Hepatic stellate cell (primary cell): Measurements from ENCODE around the gene NCCRP1.

Source experiments
- DNase-seq: peaks from one replicate; pipeline ENCODE4 v3.0.0; 2011; ENCODE audit warnings: low spot score

Gene NCCRP1

DNA sequence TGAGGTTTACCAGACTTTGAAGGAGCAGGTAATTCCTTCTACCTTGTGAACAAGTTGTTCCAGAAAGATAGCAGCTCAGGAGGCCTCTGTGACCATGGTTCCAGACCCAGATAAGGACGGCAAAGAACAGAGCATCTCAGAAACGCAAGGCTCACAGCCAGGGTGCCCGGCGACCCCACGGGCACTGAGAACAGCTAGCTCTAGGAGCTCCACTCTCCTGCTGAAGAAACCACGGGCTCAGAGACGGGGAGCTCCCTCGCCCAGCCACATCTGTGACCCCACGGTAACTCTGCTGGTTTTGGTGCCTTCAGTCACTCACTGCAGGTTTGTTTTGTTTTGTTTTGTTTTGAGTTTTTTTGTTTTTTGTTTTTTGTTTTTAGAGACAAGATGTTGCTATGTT is 16.0 kb upstream of the NCCRP1 start:
- DNase-seq: no peak

DNA sequence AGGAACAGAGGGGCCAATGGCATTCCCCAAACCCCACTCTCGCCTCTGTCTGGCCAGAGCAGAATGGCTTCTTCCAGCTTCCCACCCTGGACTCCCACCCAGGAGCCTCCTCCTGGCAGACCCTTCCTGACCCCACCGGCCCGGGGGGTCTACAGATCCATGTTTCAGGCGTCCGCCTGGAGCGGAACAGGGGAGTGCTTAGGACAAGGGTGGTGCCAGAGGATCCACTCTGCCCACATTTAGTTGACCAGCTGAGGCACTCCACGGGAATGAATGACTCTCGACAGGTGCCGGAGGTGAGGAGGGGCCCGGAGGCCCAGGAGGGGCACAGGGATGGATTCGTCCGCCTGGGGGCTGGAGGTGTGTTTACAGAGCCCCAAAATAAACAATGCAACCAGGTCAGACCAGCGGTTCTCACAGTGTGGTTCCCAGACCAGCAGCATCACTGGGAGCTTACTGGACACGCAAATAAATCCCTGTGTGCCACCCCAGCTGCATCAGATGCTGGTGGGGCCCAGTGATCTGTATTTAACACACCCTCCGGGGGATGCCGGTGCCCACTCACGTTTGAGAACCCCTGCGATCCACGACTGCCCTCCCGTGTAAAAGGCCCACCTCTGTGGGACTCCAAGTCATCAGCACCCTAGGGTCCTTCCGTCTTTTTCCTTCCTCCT is 15.1 kb upstream of the NCCRP1 start:
- DNase-seq: no peak

DNA sequence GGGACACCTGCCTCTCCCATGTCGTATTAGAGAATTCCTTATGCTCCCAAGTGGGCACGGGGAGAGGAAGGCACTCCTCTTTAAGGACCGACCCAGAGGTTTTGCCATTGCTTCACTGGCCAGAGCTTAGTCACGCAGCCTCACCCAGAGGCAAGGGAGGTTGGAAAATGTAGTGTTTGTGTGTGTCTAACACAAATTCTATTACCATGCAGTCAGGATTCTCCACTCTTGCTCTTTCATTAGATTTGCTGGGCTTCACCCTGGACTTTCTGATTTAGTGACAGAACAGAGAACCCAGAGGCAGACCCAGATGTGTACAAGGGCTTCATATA is 14.6 kb upstream of the NCCRP1 start:
- DNase-seq: no peak

DNA sequence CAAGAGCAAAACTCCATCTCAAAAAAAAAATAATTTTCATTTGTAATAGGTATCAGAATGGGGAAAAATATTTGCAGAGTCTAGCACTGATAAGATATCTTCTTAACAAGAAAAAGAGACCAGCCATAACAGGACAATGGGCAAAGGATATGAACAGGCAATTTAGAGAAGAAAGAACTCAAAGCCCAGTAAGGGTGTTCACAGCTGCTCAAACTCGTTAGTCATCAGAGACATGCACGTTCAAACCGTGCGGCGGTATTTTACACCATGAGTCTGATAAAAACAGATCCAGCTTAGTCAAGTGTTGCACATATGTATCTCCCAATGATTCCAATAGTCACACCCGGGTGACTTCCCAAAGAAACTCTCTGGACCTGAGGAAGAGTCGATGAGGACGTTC is 13.7 kb upstream of the NCCRP1 start:
- DNase-seq: no peak

DNA sequence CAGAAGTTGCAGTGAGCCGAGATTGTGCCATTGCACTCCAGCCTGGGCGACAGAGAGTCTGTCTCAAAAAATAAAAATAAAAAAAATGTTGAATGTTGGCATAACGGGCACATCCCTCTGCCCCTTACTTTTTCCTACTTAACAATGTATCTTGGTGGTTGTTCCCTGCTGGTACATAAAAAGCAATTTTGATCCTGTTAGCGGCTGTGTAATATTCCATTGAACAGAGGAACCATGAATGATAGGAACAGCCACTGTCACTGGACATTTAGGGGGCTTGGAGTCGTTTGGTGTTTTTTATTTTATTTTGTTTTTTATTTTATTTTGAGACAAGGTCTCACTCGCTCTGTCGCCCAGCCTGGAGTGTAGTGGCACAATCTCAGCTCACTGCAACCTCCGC is 10.4 kb upstream of the NCCRP1 start:
- DNase-seq: no peak

DNA sequence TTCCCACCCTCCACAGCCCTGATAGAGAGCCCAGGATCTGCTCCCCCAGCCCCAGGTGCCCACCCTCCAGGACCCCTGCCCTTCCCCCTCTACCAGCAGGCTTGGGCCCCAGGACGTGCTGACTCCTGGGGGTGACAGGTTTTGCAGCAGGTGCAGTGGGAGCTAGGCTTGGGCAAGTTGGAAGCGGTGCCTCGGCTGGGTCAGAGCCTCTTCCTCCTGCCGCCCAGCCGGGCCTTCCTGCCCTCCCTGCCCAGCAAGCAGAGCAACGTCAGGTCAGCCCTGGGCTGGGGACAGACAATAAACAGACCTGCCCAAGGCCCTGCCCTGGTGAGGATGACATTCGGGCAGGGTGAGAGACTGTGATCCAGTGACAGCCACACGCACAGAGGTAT is 9.2 kb upstream of the NCCRP1 start:
- no peak for DNase-seq

DNA sequence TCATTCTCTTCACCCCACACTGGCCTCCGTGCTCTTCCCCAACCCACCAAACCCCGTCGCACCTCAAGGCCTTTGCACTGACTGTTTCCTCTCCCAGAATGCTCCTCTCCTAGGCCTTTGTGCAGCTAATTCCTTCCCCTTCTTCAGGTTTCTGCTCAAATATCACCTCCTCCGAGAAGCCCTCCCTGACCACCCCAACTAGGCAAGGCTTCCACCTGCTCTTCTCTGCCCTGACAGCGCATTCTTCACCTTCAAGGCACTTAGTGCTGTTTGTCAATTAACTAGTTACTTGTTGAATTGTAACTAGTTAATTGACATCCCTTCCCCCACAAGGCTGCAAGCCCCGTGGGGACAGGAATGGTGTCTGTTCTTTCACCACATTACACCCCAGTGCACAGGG is 7.8 kb upstream of the NCCRP1 start:
- no peak for DNase-seq

DNA sequence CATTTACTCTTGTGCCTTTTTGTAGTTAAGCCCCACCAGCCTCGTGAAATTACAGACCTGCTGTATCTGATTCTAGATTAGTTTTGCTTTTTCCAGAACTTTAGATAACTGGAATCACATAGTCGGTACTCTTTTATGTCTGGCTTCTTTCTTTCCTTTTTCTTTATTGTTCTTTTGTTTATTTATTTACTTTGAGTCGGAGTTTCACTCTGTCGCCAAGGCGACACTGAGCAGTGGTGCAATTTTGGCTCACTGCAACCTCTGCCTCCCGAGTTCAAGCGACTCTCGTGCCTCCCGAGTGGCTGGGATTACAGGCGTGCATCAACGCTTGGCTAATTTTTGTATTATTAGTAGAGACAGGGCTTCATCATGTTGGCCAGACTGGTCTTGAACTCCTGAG is 6.0 kb upstream of the NCCRP1 start:
- no peak for DNase-seq

DNA sequence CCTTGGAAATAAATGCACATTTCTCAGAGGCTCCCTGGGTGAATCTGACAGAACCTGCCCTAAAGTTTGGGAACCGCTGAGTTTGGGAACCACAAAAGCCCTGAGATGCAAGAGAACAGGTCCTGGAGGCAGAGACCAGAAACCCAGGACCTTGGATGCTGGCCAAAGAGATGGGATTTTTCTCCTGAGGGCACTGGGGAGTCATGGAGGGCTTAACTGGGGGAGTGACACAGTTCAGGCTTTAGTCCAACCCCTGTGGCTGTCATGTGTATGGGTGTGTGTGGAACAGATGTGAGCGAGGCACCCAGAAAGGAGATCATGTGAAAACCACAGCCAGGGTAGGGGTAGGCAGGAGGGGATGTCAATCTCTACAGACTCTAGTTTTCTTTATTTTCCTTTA is 3.9 kb upstream of the NCCRP1 start:
- DNase-seq: no peak

DNA sequence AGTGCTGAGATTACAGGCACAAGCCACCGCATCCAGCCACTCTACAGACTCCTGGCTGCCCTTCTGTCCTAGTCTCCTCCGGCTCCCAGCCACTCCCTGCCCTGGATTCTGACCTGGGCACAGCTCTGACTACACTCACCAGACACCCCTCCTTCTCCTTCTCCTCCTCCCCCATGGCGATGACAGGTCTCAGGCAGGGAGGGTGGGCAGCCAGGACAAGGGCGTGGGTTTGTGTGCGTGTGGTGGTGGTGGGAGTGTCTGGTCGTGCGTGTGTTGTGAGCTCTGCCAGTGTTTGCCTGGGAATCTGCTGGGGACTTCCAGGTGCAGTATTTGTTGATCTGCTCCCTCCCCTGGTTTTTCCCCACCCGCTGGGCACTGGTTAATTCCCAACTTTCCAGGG is 3.0 kb upstream of the NCCRP1 start:
- DNase-seq: no peak

DNA sequence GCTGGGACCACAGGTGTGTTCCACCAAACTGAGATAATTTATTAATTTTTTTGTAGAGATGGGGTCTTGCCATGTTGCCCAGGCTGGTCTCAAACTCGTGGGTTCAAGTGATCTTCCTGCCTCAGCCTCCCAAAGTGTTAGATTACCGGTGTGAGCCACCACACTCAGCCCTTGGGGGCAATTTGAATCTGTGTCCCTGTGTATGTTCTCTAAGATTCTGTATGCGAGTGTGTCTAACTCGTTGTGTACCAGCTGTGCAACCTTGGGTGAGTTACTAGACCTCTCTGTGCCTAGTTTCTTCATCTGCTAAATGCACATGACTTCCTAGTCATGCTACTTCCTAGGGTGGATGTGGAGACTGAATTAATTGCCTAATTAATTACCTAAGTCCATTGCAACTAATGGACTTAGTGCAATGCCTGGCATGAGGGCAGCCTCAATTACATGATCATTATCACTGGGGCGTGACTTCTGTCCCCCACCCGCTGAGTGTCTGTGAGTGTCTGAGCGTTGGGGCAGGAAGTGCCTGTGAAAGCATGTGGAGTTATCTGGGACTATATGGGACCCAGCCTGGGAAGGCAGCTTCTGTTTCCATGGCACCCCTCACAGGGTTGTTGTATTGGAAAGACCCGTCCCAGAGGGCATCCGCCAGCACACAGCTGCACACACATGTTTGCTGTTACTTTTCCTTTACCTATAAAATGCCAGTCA is 1.8 kb upstream of the NCCRP1 start:
- no peak for DNase-seq

DNA sequence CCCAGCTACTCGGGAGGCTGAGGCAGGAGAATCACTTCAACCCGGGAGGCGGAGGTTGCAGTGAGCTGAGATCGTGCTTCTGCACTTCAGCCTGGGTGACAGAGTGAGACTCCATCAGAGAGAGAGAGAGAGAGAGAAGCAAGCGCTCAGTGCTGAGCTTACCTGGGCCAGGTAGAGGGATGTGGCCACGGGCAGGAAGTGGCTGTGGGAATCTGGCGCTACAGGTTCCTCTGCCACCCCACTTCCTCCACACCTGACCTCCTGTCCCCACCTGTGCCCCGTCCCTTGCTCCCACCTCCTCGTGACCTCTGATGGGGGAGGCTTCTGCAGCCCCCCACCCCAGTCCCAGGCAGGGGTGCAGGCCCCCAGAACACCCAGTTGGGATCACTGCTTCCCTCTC is 1.0 kb upstream of the NCCRP1 start:
- DNase-seq: no peak

DNA sequence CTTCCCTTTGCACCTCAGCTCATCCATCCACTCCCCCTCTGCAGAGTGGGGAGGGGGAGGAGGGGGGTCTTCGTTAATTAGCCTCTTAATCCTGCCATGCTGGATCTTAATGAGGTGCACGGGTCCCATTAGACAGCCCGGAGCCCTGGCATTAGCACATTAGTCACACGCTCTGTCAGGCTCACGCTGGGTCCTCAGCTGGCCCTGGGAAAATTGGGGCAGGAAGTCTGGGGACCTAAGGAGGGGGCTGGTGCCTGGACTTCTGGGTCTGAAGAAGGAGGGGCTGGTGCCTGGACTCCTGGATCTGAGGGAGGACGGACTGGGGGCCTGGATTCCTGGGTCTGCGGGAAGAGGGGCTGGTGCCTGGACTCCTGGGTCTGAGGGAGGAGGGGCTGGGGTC is 444 bp upstream of the NCCRP1 start:
- DNase-seq: no peak

DNA sequence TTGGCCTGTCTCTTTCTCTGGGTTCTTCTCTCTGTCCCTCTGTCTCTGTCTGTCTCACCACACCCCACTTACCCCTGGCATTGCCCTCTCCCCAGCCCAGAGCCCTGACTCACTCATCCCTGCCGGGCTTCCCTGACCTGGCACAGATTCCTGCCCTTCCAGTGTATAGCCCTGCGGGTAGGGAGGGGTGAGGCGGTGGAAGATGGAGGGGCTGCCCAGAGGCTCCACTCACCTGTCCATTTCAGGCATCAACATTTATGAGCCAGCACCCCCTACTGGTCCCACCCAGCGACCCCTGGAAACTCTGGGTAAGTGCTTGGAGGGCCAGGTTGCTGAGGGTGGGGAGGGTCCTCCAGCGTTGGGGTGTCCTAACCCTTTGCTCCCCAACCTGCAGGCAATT is 1.0 kb downstream of the NCCRP1 start:
- DNase-seq: no peak

DNA sequence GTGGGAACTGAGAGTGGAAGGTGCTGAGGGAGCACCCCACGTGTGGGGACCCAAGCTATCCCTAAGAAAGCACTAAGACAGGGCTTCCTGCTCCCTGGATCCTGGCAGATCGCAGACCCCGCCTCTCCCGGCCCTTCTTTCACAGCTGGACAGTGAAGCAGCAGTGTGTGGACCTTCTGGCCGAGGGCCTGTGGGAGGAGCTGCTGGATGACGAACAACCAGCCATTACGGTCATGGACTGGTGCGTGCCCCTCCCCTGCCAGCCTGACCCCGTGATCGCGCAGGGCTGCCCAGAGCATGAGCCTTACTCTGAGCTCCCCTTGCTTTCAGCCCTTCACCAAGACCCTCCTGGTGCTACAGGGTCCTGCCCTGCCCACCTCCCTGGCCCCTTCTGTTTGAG is 2.3 kb downstream of the NCCRP1 start:
- peak; percentile 62 for DNase-seq

DNA sequence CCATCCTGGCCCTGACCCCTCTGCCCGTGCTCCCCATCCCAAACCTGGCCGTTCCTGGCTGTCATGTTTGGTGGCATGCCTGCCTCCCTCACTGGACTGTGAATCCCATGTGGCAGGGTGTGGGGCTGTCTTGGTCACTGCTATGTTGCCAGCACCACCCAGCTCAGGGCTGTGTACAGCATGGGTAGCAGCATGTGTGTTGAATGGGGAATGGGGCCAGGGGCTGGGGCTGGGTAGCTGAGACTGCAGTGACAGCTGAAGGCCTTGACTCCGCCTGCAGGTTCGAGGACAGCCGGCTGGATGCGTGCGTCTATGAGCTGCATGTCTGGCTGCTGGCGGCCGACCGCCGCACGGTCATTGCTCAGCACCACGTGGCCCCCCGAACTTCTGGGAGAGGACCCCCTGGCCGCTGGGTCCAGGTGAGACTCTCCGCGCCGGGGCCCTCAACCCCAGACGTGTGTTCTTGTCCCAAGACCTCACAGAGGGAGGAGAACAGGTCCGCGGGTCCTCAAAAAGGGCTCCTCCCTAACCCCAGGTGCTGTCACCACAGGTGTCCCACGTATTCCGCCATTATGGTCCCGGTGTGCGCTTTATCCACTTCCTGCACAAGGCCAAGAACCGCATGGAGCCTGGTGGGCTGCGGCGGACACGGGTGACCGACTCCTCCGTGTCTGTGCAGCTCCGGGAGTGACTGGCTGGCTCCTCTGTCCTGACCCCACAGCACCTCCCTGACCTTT is 3.5 kb downstream of the NCCRP1 start:
- no peak for DNase-seq

DNA sequence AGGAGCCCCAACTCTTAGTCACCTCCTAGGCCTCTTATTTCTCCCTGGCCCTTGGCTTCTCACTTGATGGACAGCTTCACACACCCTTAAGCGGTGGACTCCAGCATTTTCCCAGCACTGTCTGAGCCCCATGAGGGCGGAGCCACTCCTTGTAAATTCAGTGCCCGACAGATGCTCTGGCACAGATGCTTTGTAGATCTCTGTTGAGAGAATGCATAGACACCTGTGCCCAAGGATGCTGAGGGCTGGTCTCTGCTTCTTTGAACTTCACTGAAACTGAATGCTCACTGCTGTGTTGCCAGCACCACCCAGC is 4.0 kb downstream of the NCCRP1 start:
- DNase-seq: no peak

DNA sequence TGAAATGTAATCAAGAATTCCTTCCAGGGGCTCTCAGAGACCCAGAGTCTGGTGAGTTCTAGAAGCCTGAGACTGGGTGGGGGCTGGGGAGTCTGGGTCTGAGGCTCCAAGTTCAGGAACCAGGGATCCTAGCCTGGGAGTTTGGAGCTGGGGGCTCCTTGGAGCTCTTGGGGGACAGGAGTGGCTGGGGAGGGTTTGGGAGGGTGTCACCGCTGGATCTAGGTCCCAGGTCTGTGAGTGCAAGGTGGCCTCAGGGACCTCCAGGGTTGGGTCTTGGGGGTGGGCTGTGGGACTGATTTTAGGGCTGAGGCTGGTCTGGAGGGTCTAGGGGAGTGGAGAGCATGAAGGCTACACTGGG is 6.2 kb downstream of the NCCRP1 start:
- no peak for DNase-seq

DNA sequence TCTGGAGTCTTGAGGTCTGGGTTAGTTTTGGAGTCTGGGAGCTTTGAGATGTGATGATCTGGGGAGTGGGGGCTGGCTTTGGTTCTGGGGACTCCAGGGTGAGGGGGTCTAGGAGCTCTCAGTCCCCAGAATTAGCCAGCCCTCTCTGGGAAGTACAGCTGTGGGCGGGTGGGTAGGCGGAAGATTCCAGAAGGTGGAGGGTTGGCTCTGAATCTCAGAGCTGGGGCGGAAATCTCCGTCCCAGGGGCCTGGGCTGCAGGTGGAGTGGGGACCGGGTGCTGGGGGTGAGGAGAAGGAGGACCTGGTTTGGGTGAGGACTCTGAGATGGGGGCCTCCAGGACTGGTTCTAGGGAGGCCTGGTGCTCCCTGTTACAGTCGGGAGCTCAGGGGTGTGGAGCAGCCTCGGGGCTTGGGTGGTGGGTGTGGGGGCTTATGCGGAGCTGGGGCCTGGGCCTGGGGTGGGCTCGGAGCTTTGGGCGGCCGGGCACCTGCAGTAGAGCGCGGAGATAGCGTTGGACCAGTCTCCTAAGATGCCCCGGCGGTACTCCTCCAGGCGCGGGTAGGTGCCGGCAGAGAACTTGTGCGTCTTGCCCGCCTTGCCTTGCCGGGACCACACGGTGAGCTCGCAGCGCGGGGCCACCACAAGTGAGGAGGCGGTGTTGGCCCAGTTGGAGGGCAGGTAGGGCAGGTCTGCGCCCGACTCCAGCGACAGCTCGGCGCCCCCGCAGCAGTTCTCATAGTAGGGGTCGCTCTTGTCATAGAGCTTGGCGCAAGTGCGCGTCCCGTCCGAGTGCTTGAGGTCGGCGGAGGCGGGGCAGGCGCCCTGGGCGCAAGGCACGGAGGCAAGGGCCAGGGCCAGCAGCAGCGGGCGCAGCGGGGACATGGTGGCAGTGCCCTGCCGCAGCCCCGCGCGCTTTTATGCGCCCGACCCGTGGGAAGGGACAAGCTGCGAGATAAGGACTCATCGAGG is 6.9 kb downstream of the NCCRP1 start, which contains the start of gene SYCN:
Gene SYCN, minus strand, starts transcription at position 892 of the 970 bp plus-strand sequence. Its CDS starts 9 bp downstream, at position 883.
- no peak for DNase-seq

DNA sequence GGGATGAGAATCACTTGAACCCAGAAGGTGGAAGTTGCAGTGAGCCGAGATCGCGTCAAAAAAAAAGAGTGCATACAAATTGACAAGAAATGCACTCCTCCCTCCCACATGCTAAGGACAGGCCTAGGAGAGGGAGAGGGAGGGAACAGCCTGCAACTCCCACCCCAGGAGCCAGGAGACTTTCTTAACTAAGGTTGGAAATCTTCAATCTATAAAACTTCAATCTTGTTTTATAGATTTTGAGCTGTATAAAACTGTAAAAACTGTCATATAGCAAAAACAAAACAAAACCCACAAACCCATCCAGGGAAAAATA is 8.6 kb downstream of the NCCRP1 start:
- no peak for DNase-seq

DNA sequence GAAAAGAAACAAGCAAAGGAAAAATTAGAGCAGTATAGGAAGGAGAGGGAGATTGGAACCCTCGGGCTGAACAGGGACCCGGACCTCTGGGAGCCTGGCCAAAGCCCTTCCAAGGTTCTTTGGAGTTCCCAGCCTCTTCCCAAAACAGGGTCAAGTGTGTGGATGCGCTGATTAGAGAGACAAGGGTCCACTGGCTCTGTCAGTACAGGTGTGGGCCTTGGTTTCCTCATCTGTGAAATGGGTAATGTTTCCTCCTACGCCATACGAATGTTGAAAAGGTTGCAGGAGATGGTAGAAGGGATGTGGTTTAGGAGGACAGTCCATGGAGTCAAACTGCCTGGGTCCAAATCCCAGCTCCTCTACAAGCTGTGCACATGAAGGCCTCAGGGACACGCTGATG is 9.4 kb downstream of the NCCRP1 start:
- DNase-seq: no peak

DNA sequence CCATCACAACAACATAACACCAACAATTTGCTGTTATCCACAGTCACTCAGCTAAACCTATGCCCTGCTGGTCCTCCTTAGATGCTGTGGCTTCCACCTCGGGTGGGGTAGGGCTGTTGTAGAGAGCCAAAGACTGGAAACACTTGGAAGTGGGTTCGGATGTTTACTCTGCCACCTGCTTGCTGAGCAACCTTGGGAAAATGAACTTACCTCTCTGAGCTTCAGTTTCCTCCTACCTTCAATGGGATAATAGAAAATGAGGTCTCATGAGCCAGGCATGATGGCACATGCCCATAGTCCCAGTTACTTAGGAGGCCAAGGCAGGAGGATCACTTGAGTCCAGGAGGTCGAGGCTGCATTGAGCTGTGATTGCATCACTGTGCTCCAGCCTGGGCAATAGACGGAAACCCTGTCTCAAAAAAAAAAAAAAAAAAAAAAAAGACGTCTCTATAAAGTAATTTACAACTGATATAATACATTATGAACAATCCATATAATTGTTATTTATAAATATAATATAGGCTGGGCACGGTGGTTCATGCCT is 10.6 kb downstream of the NCCRP1 start:
- no peak for DNase-seq
